Neutrophil (primary cell): ENCODE data around the gene PPCS.

Experiments used
- H3K27ac ChIP-seq: fragments of 200-600 bp; sonication (generic); 2 replicates; pipeline ENCODE4 v1.5.1; 2016; ENCODE audit warnings: mild to moderate bottlenecking, moderate library complexity
- H3K27me3 ChIP-seq: fragments of 200-600 bp; sonication (generic); 2 replicates; pipeline ENCODE4 v1.6.0; 2016; ENCODE audit warnings: mild to moderate bottlenecking
- H3K36me3 ChIP-seq: fragments of 200-600 bp; sonication (generic); 2 replicates; pipeline ENCODE4 v1.5.1; 2017
- H3K4me1 ChIP-seq, 2 experiments: fragments of 200-600 bp in 1 of 2; sonication (generic) in 1 of 2; 1 replicate in 1 of 2; 2 replicates in 1 of 2; pipeline versions ENCODE4 v1.5.1 to v1.6.1; 2013 to 2016; ENCODE audit warnings: low read depth in 1 of 2, low read length in 1 of 2, mild to moderate bottlenecking in 1 of 2, moderate library complexity in 1 of 2; ENCODE audit not compliant: control insufficient read depth in 1 of 2, insufficient read depth in 1 of 2
- H3K4me3 ChIP-seq, 2 experiments: fragments of 200-600 bp in 1 of 2; sonication (generic) in 1 of 2; 1 replicate in 1 of 2; 2 replicates in 1 of 2; pipeline ENCODE4 v1.5.1; 2013 to 2016; ENCODE audit warnings: low read depth in 1 of 2, low read length in 1 of 2, mild to moderate bottlenecking in 1 of 2, moderate library complexity in 1 of 2
- H3K9me3 ChIP-seq: fragments of 200-600 bp; sonication (generic); 2 replicates; pipeline ENCODE4 v1.5.1; 2016
- CTCF ChIP-seq: fragments of 200-600 bp; sonication (generic); IDR thresholded peaks from 2 replicates; pipeline ENCODE4 v1.5.1; 2016; ENCODE audit warnings: antibody characterized with exemption

PPCS gene

GRCh38 chr1:42456010-42456753 lies at the start of gene PPCS, which contains the start of gene ZMYND12:
PPCS (plus strand) TSS chr1:42456543; CDS start chr1:42456566, 23 bp downstream.
ZMYND12 (minus strand) TSS chr1:42456022; CDS start chr1:42455997, 25 bp downstream.
- Histone ChIP-seq H3K27ac (peak within 1 kb of the TSS; percentile 90), H3K9me3 (no peaks in the 10 kb centered on the region), H3K4me3 (peak within 1 kb of the TSS; percentile 84 to 99), H3K36me3 (peaks cover 39% of the 10 kb centered on the region), H3K27me3 (no peaks in the 10 kb centered on the region), H3K4me1 (peaks cover 17 to 19% of the 10 kb centered on the region in 2 experiments)
- TF ChIP-seq CTCF, result peak; percentile 64

- Histone ChIP-seq H3K36me3 (no peaks in the 10 kb centered on the region), H3K27me3 (peaks cover 5% of the 10 kb centered on the region), H3K4me1 (no peaks in the 10 kb centered on the region), H3K27ac (no peak overlapping the region), H3K9me3 (no peaks in the 10 kb centered on the region), H3K4me3 (no peak overlapping the region)
- TF ChIP-seq CTCF, result no peak
Measured at GRCh38 chr1:42414551-42415496, 41.5 kb upstream of the PPCS start.

GRCh38 chr1:42417166-42417565 lies 39.2 kb upstream of the PPCS start:
- TF ChIP-seq CTCF, result no peak
- Histone ChIP-seq H3K9me3 (no peaks in the 10 kb centered on the region), H3K4me3 (no peak overlapping the region), H3K27me3 (peaks cover 4% of the 10 kb centered on the region), H3K27ac (no peak overlapping the region), H3K36me3 (no peaks in the 10 kb centered on the region), H3K4me1 (no peaks in the 10 kb centered on the region)

GRCh38 chr1:42418516-42418915 lies 37.8 kb upstream of the PPCS start:
- TF ChIP-seq CTCF, result no peak
- H3K36me3 ChIP-seq, result no peaks in the 10 kb centered on the region
- no peaks in the 10 kb centered on the region for H3K4me1 ChIP-seq
- H3K27me3 ChIP-seq, result peaks cover 4% of the 10 kb centered on the region
- no peaks in the 10 kb centered on the region for H3K9me3 ChIP-seq
- H3K4me3 ChIP-seq, result no peak overlapping the region
- H3K27ac ChIP-seq, result no peak overlapping the region

- no peaks in the 10 kb centered on the region for H3K4me1 ChIP-seq
- H3K36me3 ChIP-seq, result no peaks in the 10 kb centered on the region
- no peak overlapping the region for H3K4me3 ChIP-seq
- no peaks in the 10 kb centered on the region for H3K9me3 ChIP-seq
- H3K27ac ChIP-seq, result no peak overlapping the region
- no peak for TF ChIP-seq CTCF
- peaks cover 4% of the 10 kb centered on the region for H3K27me3 ChIP-seq
Measured at GRCh38 chr1:42419126-42419821, 37.1 kb upstream of the PPCS start.
